Astrocyte (in vitro differentiated cells and primary cell): ENCODE results near the gene COL5A2. TPM values are rescaled to one million over a fixed set of nuclear protein-coding genes. Genes with fewer than 3 reads are reported as not detected.
A peak's percentile ranks its signal among the peaks of the same experiment; 100 is the strongest.

Experiments used
- DNase-seq: peaks from one replicate; pipeline ENCODE4 v3.0.0-alpha.2; 2010; ENCODE audit warnings: low read depth
- FAIRE-seq: peaks from 2 replicates; lab custom pipeline; 2011; peaks lifted over from hg19 to GRCh38; lab: Jason Lieb, UNC
- H2AFZ ChIP-seq: 2 replicates; pipeline ENCODE4 v1.6.0; 2012; ENCODE audit warnings: low read depth, low read length, inconsistent platforms
- H3K27ac ChIP-seq: 2 replicates; pipeline ENCODE4 v1.5.1; 2011; ENCODE audit warnings: low read depth, low read length, inconsistent platforms
- H3K27me3 ChIP-seq: 2 replicates; pipeline ENCODE4 v1.6.0; 2011; ENCODE audit warnings: low read length, inconsistent platforms; ENCODE audit not compliant: insufficient read depth
- H3K36me3 ChIP-seq: 2 replicates; pipeline ENCODE4 v1.5.1; 2011; ENCODE audit warnings: low read length, inconsistent platforms; ENCODE audit not compliant: insufficient read depth
- H3K4me1 ChIP-seq: 2 replicates; pipeline ENCODE4 v1.5.1; 2011; ENCODE audit warnings: low read length, inconsistent platforms; ENCODE audit not compliant: insufficient read depth
- H3K4me2 ChIP-seq: 2 replicates; pipeline ENCODE4 v1.6.0; 2012; ENCODE audit warnings: low read length, inconsistent platforms
- H3K4me3 ChIP-seq: 2 replicates; pipeline ENCODE4 v1.5.1; 2011; ENCODE audit warnings: low read depth, mild to moderate bottlenecking, low read length, inconsistent platforms; ENCODE audit not compliant: insufficient read depth
- H3K79me2 ChIP-seq: 2 replicates; pipeline ENCODE4 v1.6.0; 2012; ENCODE audit warnings: mild to moderate bottlenecking, low read length, inconsistent platforms; ENCODE audit not compliant: insufficient read depth
- H3K9ac ChIP-seq: 2 replicates; pipeline ENCODE4 v1.6.0; 2012; ENCODE audit warnings: mild to moderate bottlenecking, low read length, inconsistent platforms
- H3K9me3 ChIP-seq: 2 replicates; pipeline ENCODE4 v1.5.1; 2012; ENCODE audit warnings: low read depth, mild to moderate bottlenecking, low read length, inconsistent platforms; ENCODE audit not compliant: insufficient read depth
- H4K20me1 ChIP-seq: 2 replicates; pipeline ENCODE4 v1.6.0; 2012; ENCODE audit warnings: low read length, inconsistent platforms; ENCODE audit not compliant: insufficient read depth
- H3K27ac Mint-ChIP-seq: one replicate; pipeline ENCODE4 v1.8.0; 2021; ENCODE audit warnings: mild to moderate bottlenecking, mixed read lengths; ENCODE audit not compliant: unreplicated experiment
- H3K27me3 Mint-ChIP-seq: one replicate; pipeline ENCODE4 v1.8.0; 2021; ENCODE audit warnings: low read depth, mixed read lengths; ENCODE audit not compliant: unreplicated experiment
- H3K36me3 Mint-ChIP-seq: one replicate; pipeline ENCODE4 v1.8.0; 2021; ENCODE audit warnings: low read depth, mixed read lengths; ENCODE audit not compliant: unreplicated experiment
- H3K4me1 Mint-ChIP-seq: one replicate; pipeline ENCODE4 v1.8.0; 2021; ENCODE audit warnings: low read depth, mixed read lengths; ENCODE audit not compliant: unreplicated experiment
- H3K4me3 Mint-ChIP-seq: one replicate; pipeline ENCODE4 v1.8.0; 2021; ENCODE audit warnings: mild to moderate bottlenecking, moderate library complexity, mixed read lengths; ENCODE audit not compliant: unreplicated experiment
- H3K9me3 Mint-ChIP-seq: one replicate; pipeline ENCODE4 v1.8.0; 2021; ENCODE audit warnings: mild to moderate bottlenecking, mixed read lengths; ENCODE audit not compliant: unreplicated experiment
- EZH2 ChIP-seq: IDR thresholded peaks from 2 replicates; pipeline ENCODE4 v1.6.1; 2012; ENCODE audit warnings: mild to moderate bottlenecking, low read length, inconsistent platforms; ENCODE audit not compliant: insufficient read depth
- total RNA-seq: library from RNA; stranded (reverse); gene quantifications from 2 replicates; pipeline ENCODE4 v1.2.1, GENCODE V29; 2021
- TF ChIP-seq, protein P1 (sequence below): IDR thresholded peaks from 2 replicates; pipeline ENCODE4 v1.5.1; 2011; ENCODE audit warnings: low read depth, mild to moderate bottlenecking, inconsistent platforms, low read length, moderate library complexity; ENCODE audit not compliant: insufficient read depth

The COL5A2 gene
- total RNA-seq, 1 donor from 2014 or later, result 429 TPM

DNA sequence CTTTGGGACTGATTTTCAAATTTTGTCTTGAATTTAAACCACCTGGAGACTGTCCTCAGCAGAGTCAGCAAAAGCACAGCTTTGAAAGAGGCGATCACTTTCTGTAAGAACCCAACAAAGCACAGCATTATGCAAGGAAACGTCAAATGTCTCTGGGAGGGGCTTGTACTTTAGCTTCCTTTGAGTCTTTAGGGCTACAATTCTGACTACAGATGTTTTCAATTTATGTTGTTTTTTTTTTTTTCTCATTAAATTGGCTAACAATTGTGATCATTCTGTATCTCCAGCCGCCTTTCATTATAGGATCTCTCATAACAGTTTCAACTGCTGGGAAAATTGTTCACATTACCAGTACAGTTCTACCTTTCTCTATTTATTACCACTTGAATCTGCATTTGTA, 157.1 kb downstream of the COL5A2 start:
- peak overlapping the region; percentile 49 for H3K27ac ChIP-seq
- Mint-ChIP-seq H3K4me1 (peaks cover 19% of the 10 kb centered on the region), H3K4me3 (no peak overlapping the region), H3K9me3 (peaks cover 2% of the 10 kb centered on the region), H3K36me3 (peaks cover 3% of the 10 kb centered on the region), H3K27me3 (peaks cover 2% of the 10 kb centered on the region), H3K27ac (peak overlapping the region; percentile 83)
- no peak for DNase-seq
- peak; percentile 29 for FAIRE-seq
- no peaks in the 10 kb centered on the region for H3K79me2 ChIP-seq
- no peak overlapping the region for H2AFZ ChIP-seq
- H3K9me3 ChIP-seq, result no peaks in the 10 kb centered on the region
- H3K27me3 ChIP-seq, result no peaks in the 10 kb centered on the region
- H3K4me2 ChIP-seq, result no peak overlapping the region
- TF ChIP-seq, protein P1, sequence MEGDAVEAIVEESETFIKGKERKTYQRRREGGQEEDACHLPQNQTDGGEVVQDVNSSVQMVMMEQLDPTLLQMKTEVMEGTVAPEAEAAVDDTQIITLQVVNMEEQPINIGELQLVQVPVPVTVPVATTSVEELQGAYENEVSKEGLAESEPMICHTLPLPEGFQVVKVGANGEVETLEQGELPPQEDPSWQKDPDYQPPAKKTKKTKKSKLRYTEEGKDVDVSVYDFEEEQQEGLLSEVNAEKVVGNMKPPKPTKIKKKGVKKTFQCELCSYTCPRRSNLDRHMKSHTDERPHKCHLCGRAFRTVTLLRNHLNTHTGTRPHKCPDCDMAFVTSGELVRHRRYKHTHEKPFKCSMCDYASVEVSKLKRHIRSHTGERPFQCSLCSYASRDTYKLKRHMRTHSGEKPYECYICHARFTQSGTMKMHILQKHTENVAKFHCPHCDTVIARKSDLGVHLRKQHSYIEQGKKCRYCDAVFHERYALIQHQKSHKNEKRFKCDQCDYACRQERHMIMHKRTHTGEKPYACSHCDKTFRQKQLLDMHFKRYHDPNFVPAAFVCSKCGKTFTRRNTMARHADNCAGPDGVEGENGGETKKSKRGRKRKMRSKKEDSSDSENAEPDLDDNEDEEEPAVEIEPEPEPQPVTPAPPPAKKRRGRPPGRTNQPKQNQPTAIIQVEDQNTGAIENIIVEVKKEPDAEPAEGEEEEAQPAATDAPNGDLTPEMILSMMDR, result no peak
- TF ChIP-seq EZH2, result no peak
- no peaks in the 10 kb centered on the region for H4K20me1 ChIP-seq
- H3K4me1 ChIP-seq, result peaks cover 11% of the 10 kb centered on the region
- H3K4me3 ChIP-seq, result no peak overlapping the region
- H3K36me3 ChIP-seq, result peaks cover 2% of the 10 kb centered on the region
- peak overlapping the region; percentile 27 for H3K9ac ChIP-seq

DNA sequence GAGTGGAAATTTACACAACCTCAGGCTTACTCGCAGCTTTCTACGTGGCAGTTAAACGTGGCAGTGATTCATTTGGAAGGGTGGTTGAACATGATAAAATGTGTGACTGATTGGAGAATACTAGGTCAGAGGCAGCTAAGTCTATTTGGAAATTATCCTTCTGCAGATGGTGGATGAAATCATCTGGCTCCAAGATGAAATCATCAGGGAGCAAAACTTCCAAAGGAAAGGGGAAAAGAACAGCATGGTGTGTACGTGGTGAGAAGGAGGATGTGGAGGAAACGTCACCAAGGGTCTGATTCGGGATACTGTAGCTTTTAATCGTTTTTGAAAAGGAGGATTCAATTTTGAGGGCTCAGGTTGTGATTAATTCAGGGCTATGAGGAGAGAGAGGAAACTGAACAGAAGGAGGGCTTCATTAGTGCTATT, 157.5 kb downstream of the COL5A2 start:
- Mint-ChIP-seq H3K9me3 (peaks cover 2% of the 10 kb centered on the region), H3K4me3 (no peak overlapping the region), H3K27me3 (peaks cover 2% of the 10 kb centered on the region), H3K4me1 (peaks cover 19% of the 10 kb centered on the region), H3K27ac (peak overlapping the region; percentile 83), H3K36me3 (peaks cover 3% of the 10 kb centered on the region)
- Histone ChIP-seq H3K4me1 (peaks cover 11% of the 10 kb centered on the region), H3K27me3 (no peaks in the 10 kb centered on the region), H3K79me2 (no peaks in the 10 kb centered on the region), H4K20me1 (no peaks in the 10 kb centered on the region), H3K27ac (peak overlapping the region; percentile 49), H3K4me3 (no peak overlapping the region), H3K9ac (peak overlapping the region; percentile 27), H3K9me3 (no peaks in the 10 kb centered on the region), H2AFZ (no peak overlapping the region), H3K4me2 (no peak overlapping the region), H3K36me3 (peaks cover 2% of the 10 kb centered on the region)
- DNase-seq (peak; percentile 89), FAIRE-seq (peak; percentile 80)
- TF ChIP-seq, protein P1, result no peak
- TF ChIP-seq EZH2, result no peak

DNA sequence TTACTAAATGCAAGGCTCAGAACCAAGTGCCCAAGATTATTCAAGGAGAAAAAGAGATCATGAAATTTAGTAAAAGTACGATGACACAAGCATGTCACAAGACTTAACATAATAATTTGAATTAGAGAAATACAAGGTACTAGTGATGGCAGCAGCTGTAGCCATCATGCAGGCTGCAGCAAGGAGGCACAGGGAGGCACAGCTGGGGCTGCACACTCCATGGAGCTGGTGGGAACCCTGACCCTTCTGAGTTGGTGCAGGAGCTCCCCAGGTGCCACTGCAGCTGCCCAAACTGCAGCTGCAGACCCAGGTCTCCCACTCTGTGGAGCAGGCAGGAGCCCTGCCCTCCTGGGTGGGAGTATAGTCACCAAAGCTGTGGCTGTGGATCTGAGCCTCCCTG, 159.4 kb downstream of the COL5A2 start:
- H3K4me3 Mint-ChIP-seq, result no peak overlapping the region
- H3K79me2 ChIP-seq, result no peaks in the 10 kb centered on the region
- H3K9me3 Mint-ChIP-seq, result peaks cover 2% of the 10 kb centered on the region
- H3K27me3 Mint-ChIP-seq, result peaks cover 2% of the 10 kb centered on the region
- TF ChIP-seq EZH2, result no peak
- TF ChIP-seq, protein P1, result no peak
- H3K36me3 Mint-ChIP-seq, result peaks cover 3% of the 10 kb centered on the region
- no peak for FAIRE-seq
- H3K4me1 Mint-ChIP-seq, result peaks cover 22% of the 10 kb centered on the region
- no peak for DNase-seq
- H4K20me1 ChIP-seq, result no peaks in the 10 kb centered on the region
- H3K4me3 ChIP-seq, result no peak overlapping the region
- H3K36me3 ChIP-seq, result no peaks in the 10 kb centered on the region
- no peak overlapping the region for H2AFZ ChIP-seq
- no peak overlapping the region for H3K27ac Mint-ChIP-seq
- no peak overlapping the region for H3K9ac ChIP-seq
- H3K4me1 ChIP-seq, result peaks cover 11% of the 10 kb centered on the region
- H3K9me3 ChIP-seq, result no peaks in the 10 kb centered on the region
- no peak overlapping the region for H3K4me2 ChIP-seq
- H3K27ac ChIP-seq, result no peak overlapping the region
- H3K27me3 ChIP-seq, result no peaks in the 10 kb centered on the region
